NCI-H69 (cell line): ENCODE measurements around the gene TMEM178B.
"Not testable (repeated sequence)": the region's sequence is repeated elsewhere in the genome, so short reads cannot be mapped to it uniquely, and the experiment has no call there.

Experiments
- DNase-seq: peaks from one replicate; lab custom pipeline; 2025; lab: John Stamatoyannopoulos, UW

TMEM178B gene

GRCh38 chr7:141144921-141145629, 71.2 kb downstream of the TMEM178B start:
- no peak for DNase-seq

GRCh38 chr7:141145630-141145982, 71.7 kb downstream of the TMEM178B start:
- DNase-seq = no peak

- no peak for DNase-seq
Measured at GRCh38 chr7:141147482-141147881, 73.6 kb downstream of the TMEM178B start.

- no peak for DNase-seq
Measured at GRCh38 chr7:141150465-141150864, 76.6 kb downstream of the TMEM178B start.

GRCh38 chr7:141151746-141152145, 77.9 kb downstream of the TMEM178B start:
- DNase-seq = no peak

GRCh38 chr7:141153231-141153630, 79.4 kb downstream of the TMEM178B start:
- DNase-seq = no peak

- no peak for DNase-seq
Measured at GRCh38 chr7:141154131-141154732, 80.4 kb downstream of the TMEM178B start.

- DNase-seq = peak; percentile 35
Measured at GRCh38 chr7:141156407-141156806, 82.5 kb downstream of the TMEM178B start.

GRCh38 chr7:141157138-141157765, 83.4 kb downstream of the TMEM178B start:
- DNase-seq = no peak

- DNase-seq = peak; percentile 17
Measured at GRCh38 chr7:141158561-141158960, 84.7 kb downstream of the TMEM178B start.

GRCh38 chr7:141160246-141160860, 86.5 kb downstream of the TMEM178B start:
- DNase-seq = no peak

GRCh38 chr7:141161550-141162535, 88.0 kb downstream of the TMEM178B start:
- peak; percentile 56 for DNase-seq

- DNase-seq = no peak
Measured at GRCh38 chr7:141165521-141165920, 91.7 kb downstream of the TMEM178B start.

- DNase-seq = no peak
Measured at GRCh38 chr7:141166926-141167325, 93.1 kb downstream of the TMEM178B start.

GRCh38 chr7:141167381-141167964, 93.6 kb downstream of the TMEM178B start:
- DNase-seq = no peak

GRCh38 chr7:141169157-141169556, 95.3 kb downstream of the TMEM178B start:
- DNase-seq = not testable (repeated sequence)

GRCh38 chr7:141175728-141176127, 101.9 kb downstream of the TMEM178B start:
- not testable (repeated sequence) for DNase-seq

GRCh38 chr7:141177120-141177519, 103.3 kb downstream of the TMEM178B start:
- DNase-seq = not testable (repeated sequence)

GRCh38 chr7:141178486-141179135, 104.7 kb downstream of the TMEM178B start:
- no peak for DNase-seq

- no peak for DNase-seq
Measured at GRCh38 chr7:141181812-141182211, 107.9 kb downstream of the TMEM178B start.
